Measurements from ENCODE around the gene GCAT. TPM values are rescaled to one million over a fixed set of nuclear protein-coding genes. Genes with fewer than 3 reads are reported as not detected.
A peak's percentile ranks its signal among the peaks of the same experiment; 100 is the strongest.

Gene GCAT
- total and polyA plus RNA-seq, 2 of the 13 experiments (the other 11 are each of a cell fraction or from before 2014, with no cell fraction given) = 28.0 to 50.3 TPM

- TF ChIP-seq ZNF503 (CRISPR knock-in tag; IDR thresholded peaks at IDR 0.05) = no peak; the same call in 1 of the 2 replicates
- no peak for TF ChIP-seq MXD3 (CRISPR knock-in tag; IDR thresholded peaks at IDR 0.05)
- TF ChIP-seq BRCA1 (CRISPR knock-in tag; IDR thresholded peaks at IDR 0.05) = no peak
- TF ChIP-seq HOXA9 (CRISPR knock-in tag; IDR thresholded peaks at IDR 0.05; ENCODE audit: borderline replicate concordance) = 0 out of 2 replicates have a peak, but pooled peaks have one; percentile 64
- no peak for TF ChIP-seq ZNF780A (CRISPR knock-in tag; IDR thresholded peaks at IDR 0.05)
- TF ChIP-seq E2F1 (CRISPR knock-in tag; IDR thresholded peaks at IDR 0.05) = no peak
- TF ChIP-seq FOXA3 (CRISPR knock-in tag; IDR thresholded peaks at IDR 0.05) = peak; percentile 94
- TF ChIP-seq TEAD3 (CRISPR knock-in tag; optimal IDR thresholded peaks at IDR 0.05; ENCODE audit: borderline replicate concordance) = peak; percentile 70
- TF ChIP-seq HNF4A (CRISPR knock-in tag; IDR thresholded peaks at IDR 0.05) = peak; percentile 73
- no peak for TF ChIP-seq SMARCC2 (IDR thresholded peaks at IDR 0.05)
- TF ChIP-seq GPBP1L1 (CRISPR knock-in tag; IDR thresholded peaks at IDR 0.05) = no peak
- TF ChIP-seq MAFK (conservative IDR thresholded peaks at IDR 0.05 in 1 of 2, IDR thresholded peaks at IDR 0.05 in 1 of 2; ENCODE audit: low read length in 2 of 2) = peak; percentile 36 to 65; a peak in 3 of 4 replicates
- TF ChIP-seq ARNT2 (CRISPR knock-in tag; IDR thresholded peaks at IDR 0.05; ENCODE audit: low read depth) = no peak
- TF ChIP-seq THAP11 (CRISPR knock-in tag; IDR thresholded peaks at IDR 0.05) = peak; percentile 44; the same call in 1 of the 2 replicates
- TF ChIP-seq NFKB2 (CRISPR knock-in tag; IDR thresholded peaks at IDR 0.05; ENCODE audit: borderline replicate concordance) = no peak
- no peak for TF ChIP-seq MXD4 (CRISPR knock-in tag; IDR thresholded peaks at IDR 0.05)
- TF ChIP-seq ZNF569 (CRISPR knock-in tag; IDR thresholded peaks at IDR 0.05; ENCODE audit: borderline replicate concordance) = no peak
- TF ChIP-seq HOMEZ (CRISPR knock-in tag; IDR thresholded peaks at IDR 0.05; ENCODE audit: low read depth) = peak; percentile 25; the same call in 1 of the 2 replicates
Observed at GRCh38 chr22:37760152-37760551, 47.6 kb upstream of the GCAT start (continued).
